Stimulated activated CD8-positive, alpha-beta memory T cell treated with anti-CD3 and anti-CD28 coated beads, Interleukin-15, amount 100 ng/mL, for 24 hours (primary cell): ENCODE data around the gene NFATC2.

Source experiments
- DNase-seq: peaks from one replicate; pipeline ENCODE4 v3.0.0-alpha.2; 2020; ENCODE audit warnings: low read depth

Gene NFATC2

GRCh38 chr20:51389543-51390264, 152.8 kb downstream of the NFATC2 start:
- DNase-seq, result no peak

GRCh38 chr20:51388756-51389542, 153.6 kb downstream of the NFATC2 start:
- no peak for DNase-seq

- no peak for DNase-seq
Observed at GRCh38 chr20:51388227-51388626, 154.3 kb downstream of the NFATC2 start.

GRCh38 chr20:51387125-51387875, 155.2 kb downstream of the NFATC2 start:
- DNase-seq, result no peak

- no peak for DNase-seq
Observed at GRCh38 chr20:51386586-51386985, 155.9 kb downstream of the NFATC2 start.

GRCh38 chr20:51385646-51386530, 156.6 kb downstream of the NFATC2 start:
- no peak for DNase-seq

- DNase-seq, result no peak
Observed at GRCh38 chr20:51384875-51385274, 157.6 kb downstream of the NFATC2 start.

GRCh38 chr20:51383891-51384510, 158.5 kb downstream of the NFATC2 start:
- no peak for DNase-seq

- DNase-seq, result no peak
Observed at GRCh38 chr20:51382986-51383821, 159.3 kb downstream of the NFATC2 start.

GRCh38 chr20:51382111-51382985, 160.2 kb downstream of the NFATC2 start:
- DNase-seq, result no peak

- no peak for DNase-seq
Observed at GRCh38 chr20:51381557-51381956, 161.0 kb downstream of the NFATC2 start.

GRCh38 chr20:51380401-51381385, 161.8 kb downstream of the NFATC2 start:
- no peak for DNase-seq

- no peak for DNase-seq
Observed at GRCh38 chr20:51379601-51380341, 162.7 kb downstream of the NFATC2 start.

GRCh38 chr20:51378171-51378928, 164.2 kb downstream of the NFATC2 start:
- no peak for DNase-seq

- no peak for DNase-seq
Observed at GRCh38 chr20:51377132-51377531, 165.4 kb downstream of the NFATC2 start.

GRCh38 chr20:51376111-51376510, 166.4 kb downstream of the NFATC2 start:
- DNase-seq, result no peak

- DNase-seq, result no peak
Observed at GRCh38 chr20:51375561-51375960, 167.0 kb downstream of the NFATC2 start.
